A673 (cell line): ENCODE measurements around the gene NREP. TPM values are rescaled to one million over a fixed set of nuclear protein-coding genes. Genes with fewer than 3 reads are reported as not detected.

Source experiments
- BruUV-seq: library from RNA; stranded (reverse); fragments of 400-500 nt; replicated peaks from 2 replicates; lab custom pipeline; 2021; lab: Mats Ljungman, UMichigan
- CTCF ChIA-PET: fragments of 300-600 bp; sonication (Branson Sonifier 250); formaldehyde crosslinking; loops from one replicate; lab custom pipeline; 2022; ENCODE audit warnings: antibody characterized with exemption; lab: Charles Lee
- POLR2A ChIA-PET: fragments of 300-600 bp; sonication (Branson Sonifier 250); formaldehyde crosslinking; loops from one replicate; lab custom pipeline; 2022; ENCODE audit warnings: antibody characterized with exemption; ENCODE audit not compliant: low non-redundant PET; lab: Charles Lee
- DNase-seq: peaks from one replicate; pipeline ENCODE4 v3.0.0-alpha.2; 2015; ENCODE audit warnings: low spot score
- H3K27ac ChIP-seq: fragments of 200-600 bp; sonication (generic); 2 replicates; pipeline ENCODE4 v1.5.1; 2016; ENCODE audit warnings: mixed run types, low read depth, mild to moderate bottlenecking, mixed read lengths, antibody characterized with exemption, low read length; ENCODE audit not compliant: poor library complexity, severe bottlenecking
- H3K27me3 ChIP-seq: fragments of 200-600 bp; sonication (generic); replicated peaks from 2 replicates; pipeline ENCODE4 v1.6.1; 2017; ENCODE audit warnings: mixed run types, low read depth, mild to moderate bottlenecking, mixed read lengths, antibody characterized with exemption, low read length; ENCODE audit not compliant: insufficient read depth, poor library complexity
- H3K36me3 ChIP-seq: fragments of 200-600 bp; sonication (generic); 2 replicates; pipeline ENCODE4 v1.6.1; 2016; ENCODE audit warnings: mixed run types, mild to moderate bottlenecking, mixed read lengths, antibody characterized with exemption, low read length; ENCODE audit not compliant: insufficient read depth, poor library complexity, severe bottlenecking
- H3K4me1 ChIP-seq: fragments of 200-600 bp; sonication (generic); 2 replicates; pipeline ENCODE4 v1.6.1; 2017; ENCODE audit warnings: mixed run types, mild to moderate bottlenecking, mixed read lengths, antibody characterized with exemption, low read length; ENCODE audit not compliant: insufficient read depth, poor library complexity, severe bottlenecking
- H3K4me3 ChIP-seq: fragments of 200-600 bp; sonication (generic); 2 replicates; pipeline ENCODE4 v1.5.1; 2016; ENCODE audit warnings: low read depth, mixed run types, mild to moderate bottlenecking, mixed read lengths, low read length; ENCODE audit not compliant: poor library complexity, severe bottlenecking
- H3K9me3 ChIP-seq: fragments of 200-600 bp; sonication (generic); 2 replicates; pipeline ENCODE4 v1.6.1; 2016; ENCODE audit warnings: mixed run types, low read depth, mild to moderate bottlenecking, mixed read lengths, antibody characterized with exemption, low read length; ENCODE audit not compliant: poor library complexity, severe bottlenecking
- EZH2 ChIP-seq: fragments of 200-600 bp; sonication (generic); IDR thresholded peaks from 2 replicates; pipeline ENCODE4 v1.6.1; 2017; ENCODE audit warnings: borderline replicate concordance, low read depth, mild to moderate bottlenecking, mixed read lengths, antibody characterized with exemption, low read length; ENCODE audit not compliant: poor library complexity, severe bottlenecking
- intact Hi-C: fragments of 100-400 bp; cut with micrococcal nuclease; formaldehyde crosslinking; loops from one replicate; pipeline ENCODE4 v1.10.0; 2022; ENCODE audit not compliant: unreplicated experiment
- total RNA-seq: library from RNA; stranded (reverse); gene quantifications from 2 replicates; pipeline ENCODE4 v1.2.3, GENCODE V29; 2021
- TF ChIP-seq, protein P1 (sequence below): fragments of 300-800, 200-600 bp; sonication (generic); conservative IDR thresholded peaks from 2 replicates; pipeline ENCODE4 v1.5.1; 2017; ENCODE audit warnings: low read depth, mild to moderate bottlenecking, antibody characterized with exemption, low read length, moderate library complexity, mixed read lengths

Gene NREP
- total RNA-seq, 1 experiment from 2014 or later: 31.0 TPM

DNA sequence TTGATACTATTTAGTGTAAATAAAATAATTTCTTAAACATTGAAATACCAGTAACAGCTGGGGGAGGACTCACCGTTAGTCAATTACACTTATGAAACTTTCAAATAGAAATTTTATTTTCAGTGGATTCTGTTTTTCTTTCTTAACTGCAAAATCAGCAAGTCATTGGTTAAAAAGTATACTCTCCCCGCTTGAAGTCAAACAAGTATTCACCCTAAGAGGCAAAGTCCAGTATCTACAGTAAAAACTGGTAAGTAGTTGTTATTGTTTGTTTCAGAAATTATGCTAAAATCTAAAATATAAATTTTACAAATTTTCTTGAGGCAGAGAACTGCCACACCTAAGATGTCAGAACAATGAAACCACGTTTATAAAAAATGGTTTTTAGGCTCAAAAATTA is 22.4 kb downstream of the NREP start:
- Histone ChIP-seq H3K4me1 (no peaks in the 10 kb centered on the region), H3K4me3 (no peak overlapping the region), H3K36me3 (no peaks in the 10 kb centered on the region), H3K27ac (no peak overlapping the region), H3K9me3 (no peaks in the 10 kb centered on the region), H3K27me3 (no peaks in the 10 kb centered on the region)
- intact Hi-C loops: no loop called here
- BruUV-seq: no TSS peak
- no peak for DNase-seq
- CTCF ChIA-PET: no interaction called here
- no peak for TF ChIP-seq EZH2
- TF ChIP-seq, protein P1, sequence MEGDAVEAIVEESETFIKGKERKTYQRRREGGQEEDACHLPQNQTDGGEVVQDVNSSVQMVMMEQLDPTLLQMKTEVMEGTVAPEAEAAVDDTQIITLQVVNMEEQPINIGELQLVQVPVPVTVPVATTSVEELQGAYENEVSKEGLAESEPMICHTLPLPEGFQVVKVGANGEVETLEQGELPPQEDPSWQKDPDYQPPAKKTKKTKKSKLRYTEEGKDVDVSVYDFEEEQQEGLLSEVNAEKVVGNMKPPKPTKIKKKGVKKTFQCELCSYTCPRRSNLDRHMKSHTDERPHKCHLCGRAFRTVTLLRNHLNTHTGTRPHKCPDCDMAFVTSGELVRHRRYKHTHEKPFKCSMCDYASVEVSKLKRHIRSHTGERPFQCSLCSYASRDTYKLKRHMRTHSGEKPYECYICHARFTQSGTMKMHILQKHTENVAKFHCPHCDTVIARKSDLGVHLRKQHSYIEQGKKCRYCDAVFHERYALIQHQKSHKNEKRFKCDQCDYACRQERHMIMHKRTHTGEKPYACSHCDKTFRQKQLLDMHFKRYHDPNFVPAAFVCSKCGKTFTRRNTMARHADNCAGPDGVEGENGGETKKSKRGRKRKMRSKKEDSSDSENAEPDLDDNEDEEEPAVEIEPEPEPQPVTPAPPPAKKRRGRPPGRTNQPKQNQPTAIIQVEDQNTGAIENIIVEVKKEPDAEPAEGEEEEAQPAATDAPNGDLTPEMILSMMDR: no peak
- POLR2A ChIA-PET: no interaction called here

- Histone ChIP-seq H3K4me1 (no peaks in the 10 kb centered on the region), H3K4me3 (no peak overlapping the region), H3K36me3 (no peaks in the 10 kb centered on the region), H3K9me3 (no peaks in the 10 kb centered on the region), H3K27ac (no peak overlapping the region), H3K27me3 (no peaks in the 10 kb centered on the region)
- intact Hi-C loops: no loop called here
- TF ChIP-seq, protein P1: no peak
- no peak for TF ChIP-seq EZH2
- POLR2A ChIA-PET: no interaction called here
- no TSS peak for BruUV-seq
- no peak for DNase-seq
- CTCF ChIA-PET: no interaction called here
These were observed 23.0 kb downstream of the NREP start for GRCh38 chr5:111734013-111734412.

DNA sequence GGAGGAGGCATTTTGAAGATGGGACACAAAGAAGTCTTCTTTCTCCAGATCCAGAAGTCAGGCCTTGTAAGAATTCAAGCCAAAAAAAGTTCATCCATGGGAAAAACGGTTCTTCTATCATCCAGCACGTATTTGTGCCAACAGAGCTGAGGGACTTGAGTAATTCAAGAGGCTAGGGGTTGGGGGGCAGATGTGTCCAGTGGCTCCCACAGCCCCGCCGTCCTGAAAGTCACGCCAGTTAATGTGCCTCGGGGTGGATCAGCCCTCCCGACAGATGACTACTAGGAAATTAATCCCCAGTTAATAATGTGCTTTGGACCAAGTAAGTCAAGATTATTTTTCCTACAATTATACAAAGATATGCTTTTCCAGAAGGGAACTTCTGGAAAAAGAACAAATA is 23.4 kb downstream of the NREP start:
- H3K27ac ChIP-seq: no peak overlapping the region
- no peak for TF ChIP-seq EZH2
- TF ChIP-seq, protein P1: no peak
- DNase-seq: no peak
- no peaks in the 10 kb centered on the region for H3K9me3 ChIP-seq
- intact Hi-C loops: no loop called here
- H3K36me3 ChIP-seq: no peaks in the 10 kb centered on the region
- CTCF ChIA-PET: no interaction called here
- H3K27me3 ChIP-seq: no peaks in the 10 kb centered on the region
- no peak overlapping the region for H3K4me3 ChIP-seq
- no TSS peak for BruUV-seq
- no peaks in the 10 kb centered on the region for H3K4me1 ChIP-seq
- POLR2A ChIA-PET: no interaction called here
